Left colon (tissue), 2 donors: Measurements from ENCODE around the gene TRIM28. TPM values are rescaled to one million over a fixed set of nuclear protein-coding genes. Genes with fewer than 3 reads are reported as not detected.
"Not testable (repeated sequence)": the region's sequence is repeated elsewhere in the genome, so short reads cannot be mapped to it uniquely, and the experiment has no call there.

Experiments
- ATAC-seq: fragments of 200-7000 bp; cut with Tn5 transposase; one replicate; pipeline ENCODE4 v1.9.1; 2020; ENCODE audit warnings: mild to moderate bottlenecking, moderate library complexity
- DNase-seq, 2 donors: peaks; one replicate each; pipeline ENCODE4 v3.0.0-alpha.2; 2020
- intact Hi-C, 2 donors: fragments of 100-400 bp; cut with DNase I in 1 of 2; cut with micrococcal nuclease in 1 of 2; formaldehyde crosslinking; loops; one replicate each; pipeline versions ENCODE4 v1.11.2 to v1.14.0; 2022; cut with DNase I, micrococcal nuclease
- long read RNA-seq: library from polyadenylated mRNA; unstranded; transcript quantifications from one replicate; pipeline ENCODE4 v2.0.0, GENCODE V29; 2021
- total RNA-seq, 2 donors: library from RNA; stranded (reverse); fragmentation: NEBNext Ultra II Directional; extraction: Animal tissue kit (Norgen Biotek cat#: 25700); gene quantifications; one replicate each; pipeline ENCODE4 v1.2.1, GENCODE V29; 2021
- donor health status: DM: no; HTN: no; CAD: no.
- donor health status: DM: yes; HTN: yes; CAD: no.

The TRIM28 gene
- 100 to 1,000 TPM; 171 to 184 TPM for total RNA-seq
- long read RNA-seq, transcript TRIM28-201 (17 exons, 2,960 nt), result major isoform, 42 of 105 reads
- long read RNA-seq, partial matches to known transcripts, result 51 of 105 reads
- long read RNA-seq, other reads (novel, unspliced or antisense), result 9 of 105 reads

- ATAC-seq, result peak; percentile 91
- peak; percentile 98 to 99 for DNase-seq
- intact Hi-C loops, result no loop called here
Observed at GRCh38 chr19:58543826-58544590, at the start of gene TRIM28. Gene TRIM28 (plus strand): TSS chr19:58544064. CDS start chr19:58544758, 694 bp downstream.

GRCh38 chr19:58497634-58498170 is 46.2 kb upstream of the TRIM28 start:
- intact Hi-C loops, result no loop called here
- DNase-seq, result no peak
- ATAC-seq, result no peak

GRCh38 chr19:58498316-58499020 is 45.4 kb upstream of the TRIM28 start:
- DNase-seq (no peak), ATAC-seq (no peak)
- intact Hi-C loops, result no loop called here

- ATAC-seq, result peak; percentile 98
- intact Hi-C loops, result no loop called here
- peak; percentile 99 to 100 for DNase-seq
Observed at GRCh38 chr19:58499021-58499927, 44.6 kb upstream of the TRIM28 start.

- intact Hi-C loops, result no loop called here
Observed at GRCh38 chr19:58500242-58500641, 43.6 kb upstream of the TRIM28 start.

DNA sequence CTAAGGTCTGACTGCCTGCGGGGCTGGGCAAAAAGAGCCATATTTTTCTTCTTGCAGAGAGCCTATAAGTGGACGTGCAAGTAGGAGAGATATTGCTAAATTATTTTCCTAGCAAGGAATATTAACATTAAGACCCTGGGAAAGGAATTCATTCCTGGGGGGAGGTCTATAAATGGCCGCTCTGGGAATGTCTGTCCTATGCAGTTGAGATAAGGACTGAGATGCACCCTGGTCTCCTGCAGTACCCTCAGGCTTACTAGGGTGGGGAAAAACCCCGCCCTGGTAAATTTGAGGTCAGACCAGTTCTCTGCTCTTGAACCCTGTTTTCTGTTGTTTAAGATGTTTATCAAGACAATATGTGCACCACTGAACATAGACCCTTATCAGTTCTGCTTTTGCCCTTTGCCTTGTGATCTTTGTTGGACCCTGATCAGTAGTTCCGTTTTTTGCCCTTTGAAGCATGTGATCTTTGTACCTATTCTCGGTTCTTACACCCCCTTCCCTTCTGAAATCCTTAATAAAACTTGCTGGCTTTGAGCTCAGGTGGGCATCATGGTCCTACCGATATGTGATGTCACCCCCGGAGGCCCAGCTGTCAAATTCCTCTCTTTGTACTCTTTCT is 36.2 kb upstream of the TRIM28 start:
- ATAC-seq, intact Hi-C loops, DNase-seq: not testable (repeated sequence)

More at GRCh38 chr19:58500242-58500641, 43.6 kb upstream of the TRIM28 start:
- ATAC-seq (no peak), DNase-seq (no peak)

GRCh38 chr19:58509731-58510083 is 34.2 kb upstream of the TRIM28 start:
- ATAC-seq (no peak), DNase-seq (no peak)
- intact Hi-C loops, result no loop called here

GRCh38 chr19:58510084-58510862 is 33.6 kb upstream of the TRIM28 start:
- intact Hi-C loops, result no loop called here
- no peak for DNase-seq
- ATAC-seq, result no peak

DNA sequence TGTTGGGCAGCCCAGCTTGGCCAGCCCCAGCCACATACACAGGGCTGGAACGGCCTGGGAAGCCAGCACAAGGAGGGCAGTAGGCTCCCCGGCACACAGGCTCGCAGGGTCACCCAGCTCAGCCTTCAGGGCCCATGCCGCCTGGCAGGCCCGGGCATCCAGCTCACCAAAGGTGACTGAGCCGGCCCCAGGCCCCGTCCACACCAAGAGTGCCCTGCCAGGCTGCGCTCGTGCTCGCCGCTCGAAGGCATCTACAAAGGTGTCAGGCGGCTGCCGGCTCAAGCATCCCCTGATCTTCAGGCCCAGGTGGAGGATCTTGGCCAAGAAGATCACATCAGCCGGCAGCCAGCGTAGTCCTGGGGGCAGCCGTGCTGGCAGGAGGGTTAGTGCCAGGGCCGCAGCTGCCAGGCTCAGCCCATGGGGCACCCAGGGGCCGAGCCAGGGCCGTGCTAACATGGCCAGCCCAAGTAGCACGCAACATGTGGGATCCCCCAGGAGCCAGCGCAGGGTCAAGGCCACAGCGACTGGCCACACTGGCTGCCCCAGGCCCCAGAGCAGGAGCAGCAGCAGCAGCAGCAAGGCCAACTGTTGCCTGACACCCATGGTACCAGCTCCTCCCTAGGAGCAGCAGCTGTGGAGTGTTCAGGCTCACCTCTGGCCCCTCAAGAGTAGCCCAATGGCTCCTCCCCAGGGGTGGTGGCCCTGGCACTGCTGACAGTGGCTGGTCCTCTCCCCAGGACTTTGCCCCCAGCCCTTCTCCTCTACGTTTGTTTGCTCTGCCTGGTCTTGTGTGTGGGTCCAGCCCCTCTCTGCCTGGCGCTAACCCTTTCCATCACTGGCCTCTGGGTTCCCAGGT is 32.3 kb upstream of the TRIM28 start, which contains the start of gene SLC27A5:
Gene SLC27A5, minus strand, starts transcription at position 640 of the 856 bp plus-strand sequence. Its CDS starts 37 bp downstream, at position 603.
- intact Hi-C loops, result no loop called here
- ATAC-seq, result peak; percentile 62
- peak; percentile 44 to 54 for DNase-seq

DNA sequence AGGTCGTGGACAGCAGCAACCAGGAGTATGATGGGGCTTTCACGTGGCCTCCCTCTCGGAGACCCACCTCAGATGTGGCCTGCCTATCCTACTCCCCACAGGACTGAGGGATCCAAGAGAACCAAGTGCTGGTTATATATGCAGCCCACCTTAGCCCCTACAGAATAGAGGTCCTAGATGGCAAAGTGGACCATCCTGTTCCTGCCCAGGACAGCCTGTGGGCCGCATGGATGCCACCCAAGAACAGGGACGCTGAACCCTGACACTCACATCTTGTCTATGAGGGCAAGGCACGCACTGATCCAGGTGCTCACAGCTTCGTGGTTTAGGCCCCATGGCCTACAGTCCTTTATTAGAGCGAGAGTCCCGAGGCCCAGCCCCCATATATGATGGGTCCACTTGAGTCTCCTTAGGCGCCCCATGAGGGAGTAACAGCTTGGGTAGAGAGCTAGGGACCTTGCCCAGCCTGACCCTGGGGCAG is 30.6 kb upstream of the TRIM28 start:
- no peak for DNase-seq
- intact Hi-C loops, result no loop called here
- ATAC-seq, result no peak

- DNase-seq (peak; percentile 91 to 94), ATAC-seq (peak; percentile 81)
- intact Hi-C loops, result no loop called here
Observed at GRCh38 chr19:58513694-58514563, 29.9 kb upstream of the TRIM28 start.

DNA sequence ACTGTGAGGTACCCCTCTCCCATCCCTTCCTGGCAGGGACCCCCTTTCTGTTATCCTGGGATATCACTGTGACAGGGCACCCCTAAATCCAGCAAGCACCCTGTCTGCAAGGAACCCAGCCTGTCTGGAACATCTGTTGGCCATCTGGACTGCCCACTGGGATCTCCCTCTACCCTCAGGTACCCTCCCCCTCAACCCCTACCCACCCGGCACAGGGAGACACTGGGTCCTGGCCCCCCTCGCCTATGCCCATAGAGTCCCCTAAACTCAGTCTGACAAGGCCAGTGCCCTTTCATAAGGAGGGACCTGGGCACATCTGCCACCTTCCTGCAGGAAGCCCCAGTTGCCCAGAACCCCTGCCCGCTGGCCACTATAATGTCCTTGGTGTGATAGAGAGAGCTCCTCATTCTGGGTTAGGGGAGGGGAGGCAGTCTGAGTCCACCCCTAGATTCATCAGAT is 29.3 kb upstream of the TRIM28 start:
- intact Hi-C loops, result no loop called here
- DNase-seq, result no peak

DNA sequence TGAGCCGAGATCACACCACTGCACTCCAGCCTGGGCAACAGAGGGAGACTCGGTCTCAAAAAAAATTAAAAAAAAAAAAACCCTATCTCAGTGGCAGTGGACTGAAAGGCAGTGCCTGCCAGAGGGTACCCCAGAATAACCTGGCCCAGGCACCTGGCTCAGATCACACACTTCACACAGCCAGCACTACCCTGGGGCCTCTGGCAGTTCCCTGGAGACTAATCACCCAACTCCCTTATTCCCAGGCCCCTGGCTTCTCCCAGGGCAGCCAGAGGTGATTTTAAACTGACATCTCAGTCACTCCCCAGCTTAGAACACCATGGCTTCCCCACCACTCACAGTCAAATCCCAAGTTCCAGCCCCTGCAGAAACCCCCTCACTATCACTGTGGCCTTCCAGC is 28.6 kb upstream of the TRIM28 start:
- intact Hi-C loops, result no loop called here
- ATAC-seq (no peak), DNase-seq (no peak)

More for the DNA sequence above, 29.3 kb upstream of the TRIM28 start:
- ATAC-seq, result no peak

- no peak for DNase-seq
- intact Hi-C loops, result no loop called here
- no peak for ATAC-seq
Observed at GRCh38 chr19:58516246-58516836, 27.5 kb upstream of the TRIM28 start.
